ENCODE results near the gene ANK2.
A peak's percentile ranks its signal among the peaks of the same experiment; 100 is the strongest.

Gene ANK2

GRCh38 chr4:113131621-113132020 is 82.2 kb downstream of the ANK2 start:
- DNase-seq (ENCODE audit: insufficient read length, low spot score) (no peak), FAIRE-seq (no peak)
- TF ChIP-seq POLR2A (IDR thresholded peaks at IDR 0.05; ENCODE audit: low read depth, low read length) = no peak

- DNase-seq (ENCODE audit: insufficient read length, low spot score) (peak; percentile 1), FAIRE-seq (peak; percentile 81)
- no peak for TF ChIP-seq POLR2A (IDR thresholded peaks at IDR 0.05; ENCODE audit: low read depth, low read length)
Observed at GRCh38 chr4:113141901-113142346, 92.5 kb downstream of the ANK2 start.

- DNase-seq (ENCODE audit: insufficient read length, low spot score) (no peak), FAIRE-seq (no peak)
Observed at GRCh38 chr4:113142351-113142750, 92.9 kb downstream of the ANK2 start.

GRCh38 chr4:113144091-113144490 is 94.6 kb downstream of the ANK2 start:
- FAIRE-seq = no peak
- no peak for DNase-seq (ENCODE audit: insufficient read length, low spot score)
- TF ChIP-seq POLR2A (IDR thresholded peaks at IDR 0.05; ENCODE audit: low read depth, low read length) = no peak

More at GRCh38 chr4:113142351-113142750, 92.9 kb downstream of the ANK2 start:
- TF ChIP-seq POLR2A (IDR thresholded peaks at IDR 0.05; ENCODE audit: low read depth, low read length) = no peak

- DNase-seq (ENCODE audit: insufficient read length, low spot score) = no peak
- no peak for TF ChIP-seq POLR2A (IDR thresholded peaks at IDR 0.05; ENCODE audit: low read depth, low read length)
- FAIRE-seq = no peak
Observed at GRCh38 chr4:113145147-113145518, 95.7 kb downstream of the ANK2 start.

GRCh38 chr4:113145519-113146291 is 96.3 kb downstream of the ANK2 start:
- TF ChIP-seq POLR2A (IDR thresholded peaks at IDR 0.05; ENCODE audit: low read depth, low read length) = no peak
- no peak for DNase-seq (ENCODE audit: insufficient read length, low spot score)
- no peak for FAIRE-seq

GRCh38 chr4:113146876-113147358 is 97.5 kb downstream of the ANK2 start:
- TF ChIP-seq POLR2A (IDR thresholded peaks at IDR 0.05; ENCODE audit: low read depth, low read length) = no peak
- DNase-seq (ENCODE audit: insufficient read length, low spot score) (no peak), FAIRE-seq (no peak)

- TF ChIP-seq POLR2A (IDR thresholded peaks at IDR 0.05; ENCODE audit: low read depth, low read length) = no peak
- FAIRE-seq (no peak), DNase-seq (ENCODE audit: insufficient read length, low spot score) (no peak)
Observed at GRCh38 chr4:113147498-113148111, 98.2 kb downstream of the ANK2 start.

- FAIRE-seq = no peak
- DNase-seq (ENCODE audit: insufficient read length, low spot score) = no peak
- TF ChIP-seq POLR2A (IDR thresholded peaks at IDR 0.05; ENCODE audit: low read depth, low read length) = no peak
Observed at GRCh38 chr4:113148925-113149324, 99.5 kb downstream of the ANK2 start.

GRCh38 chr4:113153529-113154101 is 104.2 kb downstream of the ANK2 start:
- no peak for FAIRE-seq

GRCh38 chr4:113154281-113154680 is 104.8 kb downstream of the ANK2 start:
- FAIRE-seq = no peak
- TF ChIP-seq POLR2A (IDR thresholded peaks at IDR 0.05; ENCODE audit: low read depth, low read length) = no peak
- DNase-seq (ENCODE audit: insufficient read length, low spot score) = no peak

More at GRCh38 chr4:113153529-113154101, 104.2 kb downstream of the ANK2 start:
- TF ChIP-seq POLR2A (IDR thresholded peaks at IDR 0.05; ENCODE audit: low read depth, low read length) = no peak
- DNase-seq (ENCODE audit: insufficient read length, low spot score) = no peak

GRCh38 chr4:113157086-113157857 is 107.8 kb downstream of the ANK2 start:
- DNase-seq (ENCODE audit: insufficient read length, low spot score) = no peak
- no peak for TF ChIP-seq POLR2A (IDR thresholded peaks at IDR 0.05; ENCODE audit: low read depth, low read length)
- FAIRE-seq = no peak

- no peak for TF ChIP-seq POLR2A (IDR thresholded peaks at IDR 0.05; ENCODE audit: low read depth, low read length)
- peak; percentile 67 for FAIRE-seq
- DNase-seq (ENCODE audit: insufficient read length, low spot score) = no peak
Observed at GRCh38 chr4:113159942-113160545, 110.6 kb downstream of the ANK2 start.

All from H54 (cell line).